H1 (cell line): Measurements from ENCODE around the gene SLC12A2. TPM values are rescaled to one million over a fixed set of nuclear protein-coding genes. Genes with fewer than 3 reads are reported as not detected.

Source experiments
- CTCF ChIA-PET: fragments of 300-600 bp; sonication (Branson Sonifier 250); formaldehyde crosslinking; loops from one replicate; lab custom pipeline; 2021; ENCODE audit not compliant: partially characterized antibody; lab: Charles Lee
- POLR2A ChIA-PET: fragments of 300-600 bp; sonication (Branson Sonifier 250); formaldehyde crosslinking; loops from one replicate; lab custom pipeline; 2021; ENCODE audit warnings: inconsistent platforms; ENCODE audit not compliant: partially characterized antibody; lab: Charles Lee
- DNase-seq, 2 experiments: peaks; one replicate each; pipeline versions ENCODE4 v3.0.0 to v3.0.0-alpha.2; 2010 to 2022; ENCODE audit warnings: low spot score in 2 of 2, low read depth in 1 of 2, mixed read lengths in 1 of 2
- FAIRE-seq: peaks from 2 replicates; lab custom pipeline; 2011; peaks lifted over from hg19 to GRCh38; lab: Jason Lieb, UNC
- H2AFZ ChIP-seq: 2 replicates; pipeline ENCODE4 v1.8.1; 2012; ENCODE audit warnings: low read length, inconsistent platforms
- H2AK5ac ChIP-seq: 2 replicates; pipeline ENCODE4 v1.6.1; 2013; ENCODE audit warnings: low read depth, low read length
- H2BK120ac ChIP-seq: replicated peaks from 2 replicates; pipeline ENCODE3; 2013; ENCODE audit warnings: low read depth, low read length, inconsistent platforms
- H2BK12ac ChIP-seq: 2 replicates; pipeline ENCODE4 v1.6.1; 2013; ENCODE audit warnings: low read depth, low read length
- H2BK15ac ChIP-seq: 2 replicates; pipeline ENCODE4 v1.6.1; 2013; ENCODE audit warnings: low read length
- H2BK20ac ChIP-seq: 2 replicates; pipeline ENCODE4 v1.6.1; 2013; ENCODE audit warnings: low read length
- H2BK5ac ChIP-seq: 2 replicates; pipeline ENCODE4 v1.6.1; 2013; ENCODE audit warnings: low read depth, low read length
- H3K14ac ChIP-seq: 2 replicates; pipeline ENCODE4 v1.6.1; 2013; ENCODE audit warnings: inconsistent platforms; ENCODE audit not compliant: insufficient read length
- H3K18ac ChIP-seq: 2 replicates; pipeline ENCODE4 v1.6.1; 2013; ENCODE audit warnings: low read length; ENCODE audit errors: extremely low read depth
- H3K23ac ChIP-seq: 2 replicates; pipeline ENCODE4 v1.6.1; 2013; ENCODE audit warnings: inconsistent platforms; ENCODE audit not compliant: insufficient read length
- H3K23me2 ChIP-seq: 2 replicates; pipeline ENCODE4 v1.6.1; 2013; ENCODE audit warnings: low read depth, low read length
- H3K27ac ChIP-seq: 2 replicates; pipeline ENCODE4 v1.6.1; 2011; ENCODE audit warnings: low read depth, low read length, inconsistent platforms
- H3K27me3 ChIP-seq, 4 experiments: replicated peaks in 1 of 4; 1 replicate in 1 of 4; 2 replicates in 3 of 4; pipeline versions ENCODE4 v1.6.1 to v1.8.1; 2011 to 2013; ENCODE audit warnings: low read length in 3 of 4, mild to moderate bottlenecking in 3 of 4, inconsistent platforms in 2 of 4, mixed read lengths in 2 of 4, moderate library complexity in 1 of 4; ENCODE audit not compliant: control insufficient read depth in 3 of 4, insufficient read depth in 3 of 4; ENCODE audit errors: extremely low read depth in 1 of 4
- H3K36me3 ChIP-seq, 4 experiments: 2 replicates each; pipeline versions ENCODE4 v1.6.1 to v1.8.1; 2011 to 2013; ENCODE audit warnings: mild to moderate bottlenecking in 4 of 4, low read length in 3 of 4, moderate library complexity in 2 of 4, control low read depth in 1 of 4, inconsistent platforms in 1 of 4; ENCODE audit not compliant: insufficient read depth in 4 of 4, control insufficient read depth in 2 of 4
- H3K4ac ChIP-seq: replicated peaks from 2 replicates; pipeline ENCODE3; 2013; ENCODE audit warnings: low read length, low read depth, mixed read lengths, inconsistent platforms; ENCODE audit not compliant: insufficient read length
- H3K4me1 ChIP-seq, 4 experiments: replicated peaks in 1 of 4; 1 replicate in 1 of 4; 2 replicates in 3 of 4; pipeline versions ENCODE4 v1.6.1 to v1.8.1; 2011 to 2013; ENCODE audit warnings: low read length in 3 of 4, inconsistent platforms in 2 of 4, mixed read lengths in 1 of 4; ENCODE audit not compliant: insufficient read depth in 4 of 4, control insufficient read depth in 3 of 4
- H3K4me2 ChIP-seq, 2 experiments: 2 replicates each; pipeline versions ENCODE4 v1.6.1 to v1.8.1; 2011 to 2013; ENCODE audit warnings: low read depth in 2 of 2, low read length in 2 of 2, control low read depth in 1 of 2, inconsistent platforms in 1 of 2, mild to moderate bottlenecking in 1 of 2; ENCODE audit not compliant: insufficient read depth in 1 of 2
- H3K4me3 ChIP-seq, 4 experiments: fragments of 200-600, 300-600 bp in 1 of 4; sonication (generic), shearing (Covaris generic), sonication (Bioruptor Twin) in 1 of 4; 2 replicates each; pipeline versions ENCODE4 v1.5.1 to v1.8.1; 2011 to 2016; ENCODE audit warnings: low read length in 4 of 4, low read depth in 3 of 4, control low read depth in 2 of 4, inconsistent platforms in 2 of 4, mild to moderate bottlenecking in 2 of 4, mixed read lengths in 1 of 4, moderate library complexity in 1 of 4; ENCODE audit not compliant: insufficient read depth in 2 of 4; ENCODE audit errors: extremely low read depth in 1 of 4
- H3K56ac ChIP-seq: replicated peaks from 2 replicates; pipeline ENCODE3; 2013; ENCODE audit warnings: low read depth, mild to moderate bottlenecking, mixed read lengths, low read length, inconsistent platforms; ENCODE audit not compliant: insufficient read length
- H3K79me1 ChIP-seq: 2 replicates; pipeline ENCODE4 v1.6.1; 2013; ENCODE audit warnings: low read depth, low read length, control low read depth
- H3K79me2 ChIP-seq, 2 experiments: 2 replicates each; pipeline versions ENCODE4 v1.6.1 to v1.8.1; 2012 to 2013; ENCODE audit warnings: low read length in 2 of 2, mild to moderate bottlenecking in 2 of 2, inconsistent platforms in 1 of 2; ENCODE audit not compliant: insufficient read depth in 2 of 2, control insufficient read depth in 1 of 2
- H3K9ac ChIP-seq, 4 experiments: replicated peaks in 1 of 4; 1 replicate in 1 of 4; 2 replicates in 3 of 4; pipeline versions ENCODE4 v1.6.1 to v1.8.1; 2011 to 2013; ENCODE audit warnings: low read depth in 3 of 4, low read length in 3 of 4, control low read depth in 2 of 4, mild to moderate bottlenecking in 2 of 4, moderate library complexity in 2 of 4, inconsistent platforms in 1 of 4; ENCODE audit errors: extremely low read depth in 1 of 4
- H3K9me3 ChIP-seq, 2 experiments: 2 replicates each; pipeline versions ENCODE4 v1.6.1 to v1.8.1; 2012 to 2013; ENCODE audit warnings: mild to moderate bottlenecking in 2 of 2, moderate library complexity in 2 of 2, control low read depth in 1 of 2, inconsistent platforms in 1 of 2, low read depth in 1 of 2, low read length in 1 of 2, mixed read lengths in 1 of 2; ENCODE audit not compliant: insufficient read depth in 2 of 2
- H4K20me1 ChIP-seq, 2 experiments: replicated peaks in 1 of 2; 2 replicates each; pipeline versions ENCODE3 to v1.8.1; 2011 to 2013; ENCODE audit warnings: inconsistent platforms in 2 of 2, low read length in 2 of 2, mild to moderate bottlenecking in 1 of 2; ENCODE audit not compliant: insufficient read depth in 2 of 2, control insufficient read depth in 1 of 2
- H4K5ac ChIP-seq: 2 replicates; pipeline ENCODE4 v1.6.1; 2013; ENCODE audit warnings: low read length, low read depth, mixed read lengths, inconsistent platforms; ENCODE audit not compliant: insufficient read length
- H4K8ac ChIP-seq: 2 replicates; pipeline ENCODE4 v1.8.0; 2013; ENCODE audit warnings: mild to moderate bottlenecking, moderate library complexity, low read length, inconsistent platforms; ENCODE audit not compliant: insufficient read depth; ENCODE audit errors: extremely low read depth
- H4K91ac ChIP-seq: replicated peaks from 2 replicates; pipeline ENCODE3; 2013; ENCODE audit warnings: low read length, mixed read lengths, inconsistent platforms; ENCODE audit not compliant: insufficient read length
- GABPA ChIP-seq: IDR thresholded peaks from 2 replicates; pipeline ENCODE4 v1.6.1; 2011; ENCODE audit warnings: mild to moderate bottlenecking, low read length, moderate library complexity, borderline replicate concordance; ENCODE audit not compliant: insufficient read depth
- JUN ChIP-seq: IDR thresholded peaks from 2 replicates; pipeline ENCODE4 v1.6.1; 2011; ENCODE audit warnings: low read depth, mild to moderate bottlenecking, improper control_type of control experiment, low read length
- WGBS, 2 experiments: shearing (Covaris generic) in 1 of 2; methylation state at CpG; one replicate each; pipeline versions ENCODE4 v1.1.6 to v1.1.7; 2013 to 2015; ENCODE audit warnings: low lambda C conversion rate in 2 of 2, mixed read lengths in 2 of 2, inconsistent platforms in 1 of 2, low coverage in 1 of 2, missing lambda C conversion rate in 1 of 2; ENCODE audit not compliant: insufficient replicate concordance in 2 of 2, insufficient coverage in 1 of 2, insufficient read length in 1 of 2; ENCODE audit errors: extremely low coverage in 1 of 2, missing lambda C conversion rate in 1 of 2; 5-methylcytosine and 5-hydroxymethylcytosine counted together
- polyA plus RNA-seq, 7 experiments: library from polyadenylated mRNA; depleted of rRNA in 3 of 7; stranded (reverse) in 5 of 7; unstranded in 2 of 7; fragments of >200 nt in 5 of 7; fragments of 200-250 nt in 2 of 7; gene quantifications; 1 replicate in 5 of 7; 2 replicates in 1 of 7; 4 replicates in 1 of 7; pipeline versions ENCODE4 v1.2.1 to v1.2.3, GENCODE V29; 2011 to 2013; ENCODE audit warnings: missing spikeins in 2 of 7, mixed read lengths in 2 of 7
- total RNA-seq: library from RNA; stranded (reverse); fragmentation: NEBNext Ultra II Directional; extraction: Animal tissue kit (Norgen Biotek cat#: 25700); gene quantifications from 2 replicates; pipeline ENCODE4 v1.2.1, GENCODE V29; 2021

The SLC12A2 gene
- total and polyA plus RNA-seq, 2 of the 8 experiments (the other 6 are each of a cell fraction or from before 2014, with no cell fraction given) = 2.6 to 16.2 TPM

DNA sequence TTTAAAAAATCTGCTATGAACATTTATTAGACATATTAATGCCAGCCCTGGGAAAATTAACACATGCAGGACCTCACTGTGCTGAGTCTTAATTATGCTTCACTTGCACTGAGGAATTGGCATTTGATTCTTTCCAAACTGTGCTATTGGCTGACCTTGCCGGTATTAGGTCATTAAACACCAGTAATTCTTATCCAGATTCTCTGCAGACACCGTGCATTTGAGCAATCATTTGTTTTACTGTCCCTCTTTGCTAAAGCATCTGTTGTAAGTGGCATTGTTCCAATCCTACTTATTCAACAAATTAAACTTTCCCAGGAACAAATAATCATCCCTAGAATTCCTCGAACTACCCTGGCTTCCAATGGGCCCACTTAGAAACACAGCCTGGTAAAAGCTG, 145.0 kb downstream of the SLC12A2 start:
- H4K91ac ChIP-seq = no peak overlapping the region
- no peak overlapping the region for H3K56ac ChIP-seq
- no peak overlapping the region for H3K23ac ChIP-seq
- H3K18ac ChIP-seq = no peak overlapping the region
- H3K79me2 ChIP-seq = no peaks in the 10 kb centered on the region
- H3K36me3 ChIP-seq = no peaks in the 10 kb centered on the region
- no peaks in the 10 kb centered on the region for H3K27me3 ChIP-seq
- H2BK120ac ChIP-seq = no peak overlapping the region
- WGBS, 2 experiments = 88% methylated on average over 3 of the region's 3 CpGs; no CpG with 5 or more reads in 1 of the 2 experiments
- no peaks in the 10 kb centered on the region for H3K9me3 ChIP-seq
- H3K4ac ChIP-seq = no peak overlapping the region
- no peaks in the 10 kb centered on the region for H3K4me1 ChIP-seq
- POLR2A ChIA-PET = no interaction called here
- no peaks in the 10 kb centered on the region for H3K23me2 ChIP-seq
- H3K27ac ChIP-seq = no peak overlapping the region
- H3K9ac ChIP-seq = no peak overlapping the region
- no peaks in the 10 kb centered on the region for H3K79me1 ChIP-seq
- no peak overlapping the region for H2AFZ ChIP-seq
- H2AK5ac ChIP-seq = no peak overlapping the region
- FAIRE-seq = no peak
- no peak overlapping the region for H2BK5ac ChIP-seq
- H4K5ac ChIP-seq = no peak overlapping the region
- H2BK20ac ChIP-seq = no peak overlapping the region
- no peak overlapping the region for H3K4me2 ChIP-seq
- CTCF ChIA-PET = interaction anchor here (0.6 to 1.0 kb wide), 3 partner anchors 414 to 907 kb away, joined by 3 to 4 read pairs (median 3); no protein-coding TSS in a partner anchor
- H3K14ac ChIP-seq = no peak overlapping the region
- H4K20me1 ChIP-seq = no peaks in the 10 kb centered on the region
- no peak overlapping the region for H2BK12ac ChIP-seq
- H3K4me3 ChIP-seq = no peak overlapping the region
- no peak overlapping the region for H2BK15ac ChIP-seq
- DNase-seq = no peak
- H4K8ac ChIP-seq = no peak overlapping the region
- TF ChIP-seq GABPA = no peak
- TF ChIP-seq JUN = no peak
